GM13977 (cell line): ENCODE results near the gene GTF2F1.

Experiments
- DNase-seq: peaks from one replicate; pipeline ENCODE4 v3.0.0; 2012; ENCODE audit warnings: low spot score
- CTCF ChIP-seq: IDR thresholded peaks from 2 replicates; pipeline ENCODE4 v1.5.1; 2012; ENCODE audit warnings: mild to moderate bottlenecking, control low read depth; ENCODE audit not compliant: insufficient read depth; ENCODE audit errors: extremely low read depth, missing control alignments
- in situ Hi-C: fragments of 300-500 bp; cut with MboI; formaldehyde crosslinking; loops from one replicate; pipeline ENCODE4 v1.12.0; 2022; ENCODE audit warnings: low sequenced_read_pairs, low pct_unique_long_range_greater_than_20kb, mixed read lengths, inconsistent platforms; ENCODE audit not compliant: unreplicated experiment

The GTF2F1 gene

GRCh38 chr19:6396305-6396704 lies 3.3 kb upstream of the GTF2F1 start:
- no peak for TF ChIP-seq CTCF
- in situ Hi-C loops, result no loop called here
- DNase-seq, result no peak

- DNase-seq, result no peak
- no peak for TF ChIP-seq CTCF
- in situ Hi-C loops, result no loop called here
Measured at GRCh38 chr19:6394831-6395230, 1.9 kb upstream of the GTF2F1 start.

- no peak for TF ChIP-seq CTCF
- no peak for DNase-seq
- in situ Hi-C loops, result no loop called here
Measured at GRCh38 chr19:6393983-6394412, 1.0 kb upstream of the GTF2F1 start.

GRCh38 chr19:6392221-6393073 lies 517 bp downstream of the GTF2F1 start:
- in situ Hi-C loops, result no loop called here
- TF ChIP-seq CTCF, result no peak
- peak; percentile 31 for DNase-seq

- in situ Hi-C loops, result no loop called here
- TF ChIP-seq CTCF, result no peak
- no peak for DNase-seq
Measured at GRCh38 chr19:6387372-6387771, 5.6 kb downstream of the GTF2F1 start.

- in situ Hi-C loops, result no loop called here
- no peak for DNase-seq
- TF ChIP-seq CTCF, result no peak
Measured at GRCh38 chr19:6384381-6384780, 8.6 kb downstream of the GTF2F1 start.
